Chondrocyte (in vitro differentiated cells): Measurements from ENCODE around the gene SMARCD1. TPM values are rescaled to one million over a fixed set of nuclear protein-coding genes. Genes with fewer than 3 reads are reported as not detected.
A peak's percentile ranks its signal among the peaks of the same experiment; 100 is the strongest.

Source experiments
- DNase-seq: peaks from one replicate; pipeline ENCODE4 v3.0.0; 2021; ENCODE audit warnings: mixed read lengths, low spot score
- H3K27ac Mint-ChIP-seq: one replicate; pipeline ENCODE4 v1.8.0; 2021; ENCODE audit warnings: mild to moderate bottlenecking, moderate library complexity, mixed read lengths; ENCODE audit not compliant: unreplicated experiment
- H3K27me3 Mint-ChIP-seq: 2 replicates; pipeline ENCODE4 v1.8.0; 2021; ENCODE audit warnings: low read depth, mixed read lengths
- H3K36me3 Mint-ChIP-seq: 2 replicates; pipeline ENCODE4 v1.8.0; 2021; ENCODE audit warnings: low read depth, mixed read lengths
- H3K4me1 Mint-ChIP-seq: 2 replicates; pipeline ENCODE4 v1.8.0; 2021; ENCODE audit warnings: low read depth, mild to moderate bottlenecking, mixed read lengths
- H3K4me3 Mint-ChIP-seq: one replicate; pipeline ENCODE4 v1.8.0; 2021; ENCODE audit warnings: mild to moderate bottlenecking, moderate library complexity, mixed read lengths; ENCODE audit not compliant: unreplicated experiment
- H3K9me3 Mint-ChIP-seq: 2 replicates; pipeline ENCODE4 v1.8.0; 2021; ENCODE audit warnings: low read depth, mixed read lengths
- total RNA-seq: library from RNA; stranded (reverse); gene quantifications from 3 replicates; pipeline ENCODE4 v1.2.1, GENCODE V29; 2021
- TF ChIP-seq, protein P1 (sequence below): fragments of 200-600 bp; sonication (generic); IDR thresholded peaks from 2 replicates; pipeline ENCODE4 v1.5.0; 2021; ENCODE audit warnings: antibody characterized with exemption, mild to moderate bottlenecking, moderate library complexity

Gene SMARCD1
- total RNA-seq, 1 donor from 2014 or later: 55.7 TPM

DNA sequence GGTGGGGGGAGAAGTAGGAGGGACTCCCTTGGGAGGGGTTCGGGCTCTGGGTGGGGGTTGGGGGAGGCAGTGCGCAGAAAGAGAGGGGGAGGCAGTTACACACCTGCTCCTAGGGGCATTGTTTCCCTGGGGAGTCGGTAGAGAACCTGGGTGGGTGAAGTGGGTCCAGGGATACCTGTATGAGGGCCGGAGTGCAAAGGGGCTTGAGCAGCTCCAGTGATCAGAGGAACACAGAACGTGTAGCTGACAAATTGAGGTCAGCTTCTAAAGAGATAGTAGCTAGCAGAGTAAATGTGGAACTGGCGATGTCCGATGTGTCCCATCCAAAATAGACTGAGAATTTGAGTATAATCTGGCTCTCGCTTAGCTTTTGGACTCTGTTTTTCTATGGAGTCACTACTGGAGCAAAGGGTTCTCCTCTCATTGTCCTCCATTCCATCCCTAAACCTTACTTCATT lies 502 bp downstream of the SMARCD1 start:
- no peaks in the 10 kb centered on the region for H3K9me3 Mint-ChIP-seq
- peaks cover 20% of the 10 kb centered on the region for H3K36me3 Mint-ChIP-seq
- H3K4me3 Mint-ChIP-seq: peak overlapping the region; percentile 82
- no peak for DNase-seq
- H3K27me3 Mint-ChIP-seq: no peaks in the 10 kb centered on the region
- H3K27ac Mint-ChIP-seq: peak overlapping the region; percentile 88
- TF ChIP-seq, protein P1, sequence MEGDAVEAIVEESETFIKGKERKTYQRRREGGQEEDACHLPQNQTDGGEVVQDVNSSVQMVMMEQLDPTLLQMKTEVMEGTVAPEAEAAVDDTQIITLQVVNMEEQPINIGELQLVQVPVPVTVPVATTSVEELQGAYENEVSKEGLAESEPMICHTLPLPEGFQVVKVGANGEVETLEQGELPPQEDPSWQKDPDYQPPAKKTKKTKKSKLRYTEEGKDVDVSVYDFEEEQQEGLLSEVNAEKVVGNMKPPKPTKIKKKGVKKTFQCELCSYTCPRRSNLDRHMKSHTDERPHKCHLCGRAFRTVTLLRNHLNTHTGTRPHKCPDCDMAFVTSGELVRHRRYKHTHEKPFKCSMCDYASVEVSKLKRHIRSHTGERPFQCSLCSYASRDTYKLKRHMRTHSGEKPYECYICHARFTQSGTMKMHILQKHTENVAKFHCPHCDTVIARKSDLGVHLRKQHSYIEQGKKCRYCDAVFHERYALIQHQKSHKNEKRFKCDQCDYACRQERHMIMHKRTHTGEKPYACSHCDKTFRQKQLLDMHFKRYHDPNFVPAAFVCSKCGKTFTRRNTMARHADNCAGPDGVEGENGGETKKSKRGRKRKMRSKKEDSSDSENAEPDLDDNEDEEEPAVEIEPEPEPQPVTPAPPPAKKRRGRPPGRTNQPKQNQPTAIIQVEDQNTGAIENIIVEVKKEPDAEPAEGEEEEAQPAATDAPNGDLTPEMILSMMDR: no peak
- H3K4me1 Mint-ChIP-seq: peaks cover 46% of the 10 kb centered on the region

DNA sequence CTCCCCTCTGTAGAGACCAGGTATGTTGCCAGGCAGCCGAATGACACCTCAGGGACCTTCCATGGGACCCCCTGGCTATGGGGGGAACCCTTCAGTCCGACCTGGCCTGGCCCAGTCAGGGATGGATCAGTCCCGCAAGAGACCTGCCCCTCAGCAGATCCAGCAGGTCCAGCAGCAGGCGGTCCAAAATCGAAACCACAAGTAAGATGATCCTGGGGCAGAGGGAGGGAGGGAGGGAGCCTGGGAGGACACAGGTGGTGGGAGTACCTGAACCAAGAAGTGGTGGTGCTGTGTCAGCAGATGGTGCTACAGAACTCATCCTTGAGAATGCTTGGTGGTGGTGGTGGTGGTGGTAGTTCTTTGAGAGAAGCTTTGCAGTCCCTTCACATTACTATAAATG lies 1.0 kb downstream of the SMARCD1 start:
- Mint-ChIP-seq H3K9me3 (no peaks in the 10 kb centered on the region), H3K36me3 (peaks cover 23% of the 10 kb centered on the region), H3K27ac (peak overlapping the region; percentile 88), H3K4me3 (peak overlapping the region; percentile 82), H3K4me1 (peaks cover 46% of the 10 kb centered on the region), H3K27me3 (no peaks in the 10 kb centered on the region)
- peak; percentile 65 for DNase-seq
- TF ChIP-seq, protein P1: no peak

DNA sequence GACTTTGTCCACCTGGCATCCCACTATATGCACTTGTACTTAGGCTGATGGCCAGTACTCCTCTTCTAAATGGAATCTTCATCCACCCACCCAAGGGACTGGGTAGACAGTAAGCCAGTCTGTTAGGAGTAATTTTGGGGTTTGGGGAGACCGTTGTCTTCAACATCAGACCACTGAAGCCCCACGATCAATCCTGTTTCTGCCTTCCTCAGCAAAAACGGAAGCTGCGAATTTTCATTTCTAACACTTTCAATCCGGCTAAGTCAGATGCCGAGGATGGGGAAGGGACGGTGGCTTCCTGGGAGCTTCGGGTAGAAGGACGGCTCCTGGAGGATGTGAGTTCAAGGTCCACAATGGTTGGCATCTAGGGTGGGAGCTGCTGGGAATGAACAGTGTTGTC lies 2.0 kb downstream of the SMARCD1 start:
- Mint-ChIP-seq H3K36me3 (peaks cover 27% of the 10 kb centered on the region), H3K4me1 (peaks cover 46% of the 10 kb centered on the region), H3K4me3 (peak overlapping the region; percentile 27)

DNA sequence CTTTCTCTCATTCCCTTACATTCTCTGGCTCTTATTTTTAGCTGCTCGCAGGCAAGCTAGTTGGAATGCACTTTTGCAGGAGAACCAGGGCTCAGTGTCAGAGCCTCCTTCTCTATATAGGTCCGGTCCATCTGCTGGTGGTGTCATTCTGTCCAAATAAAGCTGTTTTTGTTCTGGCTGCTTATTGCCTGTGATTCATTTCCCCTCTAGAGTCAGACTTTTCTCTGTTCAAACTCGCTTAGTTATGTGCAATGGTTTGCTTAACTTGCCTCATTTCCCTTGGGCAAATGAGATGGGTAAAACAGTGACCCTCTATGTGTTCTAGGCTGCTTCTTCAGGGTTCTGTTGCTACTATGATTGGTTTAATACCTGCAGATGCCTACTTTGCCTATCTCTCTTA lies 2.9 kb downstream of the SMARCD1 start:
- no peaks in the 10 kb centered on the region for H3K9me3 Mint-ChIP-seq
- peak overlapping the region; percentile 54 for H3K4me3 Mint-ChIP-seq
- peaks cover 46% of the 10 kb centered on the region for H3K4me1 Mint-ChIP-seq
- H3K27ac Mint-ChIP-seq: peak overlapping the region; percentile 90
- TF ChIP-seq, protein P1: no peak
- peaks cover 27% of the 10 kb centered on the region for H3K36me3 Mint-ChIP-seq
- no peak for DNase-seq
- H3K27me3 Mint-ChIP-seq: no peaks in the 10 kb centered on the region

More for the DNA sequence above, 2.0 kb downstream of the SMARCD1 start:
- no peak for DNase-seq
- Mint-ChIP-seq H3K9me3 (no peaks in the 10 kb centered on the region), H3K27ac (peak overlapping the region; percentile 90), H3K27me3 (no peaks in the 10 kb centered on the region)
- TF ChIP-seq, protein P1: no peak

DNA sequence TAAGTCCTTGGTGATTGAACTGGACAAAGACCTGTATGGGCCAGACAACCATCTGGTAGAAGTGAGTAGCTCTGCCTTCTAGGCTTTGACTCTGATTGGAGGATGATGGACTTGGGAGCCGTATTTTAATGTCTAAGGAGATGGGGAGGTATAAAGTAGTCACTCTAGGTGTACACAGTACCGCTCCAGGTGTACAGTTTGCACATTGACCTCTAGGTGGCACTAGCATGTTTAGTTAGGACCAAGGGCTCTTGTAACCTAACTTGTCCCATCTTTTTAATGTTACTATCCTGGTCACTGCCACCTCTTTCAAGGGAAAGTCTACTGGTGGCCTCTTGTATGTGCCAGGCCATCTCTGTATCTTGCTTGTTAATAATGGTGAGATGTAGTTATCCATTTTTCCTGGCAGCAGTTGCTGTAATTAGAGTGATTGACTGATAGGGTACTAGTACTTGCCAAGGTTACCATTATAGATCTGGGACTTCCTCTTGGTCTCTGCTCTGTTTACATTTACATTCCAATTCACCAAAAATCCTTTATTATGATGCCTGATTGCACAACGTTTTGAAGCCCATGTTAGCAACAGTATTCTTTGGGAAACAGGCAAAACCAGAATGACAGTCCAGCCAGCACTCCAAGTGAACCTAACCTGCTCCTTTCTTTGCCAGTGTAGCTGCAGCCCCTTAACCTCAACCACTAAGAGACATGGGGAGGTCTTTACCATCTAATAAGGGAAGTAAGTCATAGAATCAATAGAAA lies 3.6 kb downstream of the SMARCD1 start:
- no peak for DNase-seq
- H3K27ac Mint-ChIP-seq: peak overlapping the region; percentile 90
- H3K27me3 Mint-ChIP-seq: no peaks in the 10 kb centered on the region
- H3K36me3 Mint-ChIP-seq: peaks cover 29% of the 10 kb centered on the region
- H3K4me1 Mint-ChIP-seq: peaks cover 42% of the 10 kb centered on the region
- TF ChIP-seq, protein P1: peak; percentile 90
- H3K9me3 Mint-ChIP-seq: no peaks in the 10 kb centered on the region
- peak overlapping the region; percentile 54 for H3K4me3 Mint-ChIP-seq
